DMS 273 (cell line): ENCODE data around the gene ZBTB1.

Experiments
- DNase-seq: peaks from one replicate; lab custom pipeline; 2025; ENCODE audit not compliant: unreplicated experiment; lab: John Stamatoyannopoulos, UW

The ZBTB1 gene, protein sequence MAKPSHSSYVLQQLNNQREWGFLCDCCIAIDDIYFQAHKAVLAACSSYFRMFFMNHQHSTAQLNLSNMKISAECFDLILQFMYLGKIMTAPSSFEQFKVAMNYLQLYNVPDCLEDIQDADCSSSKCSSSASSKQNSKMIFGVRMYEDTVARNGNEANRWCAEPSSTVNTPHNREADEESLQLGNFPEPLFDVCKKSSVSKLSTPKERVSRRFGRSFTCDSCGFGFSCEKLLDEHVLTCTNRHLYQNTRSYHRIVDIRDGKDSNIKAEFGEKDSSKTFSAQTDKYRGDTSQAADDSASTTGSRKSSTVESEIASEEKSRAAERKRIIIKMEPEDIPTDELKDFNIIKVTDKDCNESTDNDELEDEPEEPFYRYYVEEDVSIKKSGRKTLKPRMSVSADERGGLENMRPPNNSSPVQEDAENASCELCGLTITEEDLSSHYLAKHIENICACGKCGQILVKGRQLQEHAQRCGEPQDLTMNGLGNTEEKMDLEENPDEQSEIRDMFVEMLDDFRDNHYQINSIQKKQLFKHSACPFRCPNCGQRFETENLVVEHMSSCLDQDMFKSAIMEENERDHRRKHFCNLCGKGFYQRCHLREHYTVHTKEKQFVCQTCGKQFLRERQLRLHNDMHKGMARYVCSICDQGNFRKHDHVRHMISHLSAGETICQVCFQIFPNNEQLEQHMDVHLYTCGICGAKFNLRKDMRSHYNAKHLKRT

DNA sequence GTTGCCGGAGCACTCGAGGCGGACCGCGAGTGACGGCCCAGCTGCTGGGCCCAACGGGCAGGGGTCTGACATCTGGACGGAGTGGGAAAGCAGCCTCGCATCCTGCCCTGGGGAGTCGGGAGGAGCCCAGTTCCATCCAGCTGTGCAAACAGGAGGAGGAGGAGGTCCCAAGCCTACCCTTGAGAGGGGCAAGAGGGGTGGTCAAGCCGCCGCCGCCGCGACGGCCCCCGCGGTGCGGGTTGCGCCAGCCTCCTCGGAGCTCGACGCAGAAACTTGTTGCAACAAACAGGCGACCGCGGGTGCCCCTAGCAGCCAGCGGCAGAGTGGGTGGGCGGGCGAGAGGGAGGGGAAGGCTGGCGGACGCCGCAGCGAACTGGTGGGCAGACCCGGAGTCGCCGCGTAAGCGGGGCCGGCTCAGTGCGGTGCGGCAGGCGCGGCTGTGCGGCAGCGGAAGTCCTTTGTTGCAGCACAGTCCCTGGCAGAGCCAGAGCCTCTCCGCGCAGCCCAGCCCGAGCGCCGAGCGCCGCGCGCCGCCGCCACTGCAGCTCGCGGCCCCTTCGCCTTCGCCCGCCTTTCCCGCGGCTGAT lies at the start of gene ZBTB1:
TSS of gene ZBTB1 (plus strand) at position 461 of the 587 bp plus-strand sequence. CDS start 16,735 bp downstream, outside the sequence.
- peak; percentile 95 for DNase-seq

DNA sequence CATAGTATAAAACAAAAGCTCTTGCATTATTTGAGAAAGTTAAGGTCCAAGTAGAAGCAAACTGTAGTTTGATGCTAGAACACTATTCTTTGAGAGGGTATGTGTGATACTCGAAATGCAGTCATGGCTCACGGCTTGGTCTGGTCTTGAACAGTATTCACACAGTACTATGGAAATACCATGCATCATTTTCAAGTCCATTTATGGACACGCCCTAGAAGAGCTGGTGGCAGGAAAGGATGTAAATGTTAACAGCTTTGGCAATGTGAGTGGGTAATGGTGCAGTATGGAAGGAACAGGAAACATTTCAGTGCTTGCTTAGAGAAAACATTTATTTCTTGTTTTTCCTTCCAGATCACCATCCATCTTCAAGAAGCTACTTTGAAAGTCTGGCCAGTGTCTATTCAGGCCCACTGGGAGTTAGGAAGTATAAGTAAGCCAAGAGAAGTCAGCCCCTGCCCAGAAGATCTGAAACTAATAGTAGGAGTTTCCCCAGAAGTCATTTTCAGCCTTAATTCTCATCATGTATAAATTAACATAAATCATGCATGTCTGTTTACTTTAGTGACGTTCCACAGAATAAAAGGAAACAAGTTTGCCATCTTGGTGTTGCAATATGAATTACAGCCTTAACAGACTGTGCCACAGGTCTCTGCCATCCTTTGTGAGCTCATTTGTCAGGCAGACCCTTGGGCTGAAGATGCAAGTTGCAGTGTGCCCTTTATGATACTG lies 45.0 kb upstream of the ZBTB1 start:
- DNase-seq = no peak

DNA sequence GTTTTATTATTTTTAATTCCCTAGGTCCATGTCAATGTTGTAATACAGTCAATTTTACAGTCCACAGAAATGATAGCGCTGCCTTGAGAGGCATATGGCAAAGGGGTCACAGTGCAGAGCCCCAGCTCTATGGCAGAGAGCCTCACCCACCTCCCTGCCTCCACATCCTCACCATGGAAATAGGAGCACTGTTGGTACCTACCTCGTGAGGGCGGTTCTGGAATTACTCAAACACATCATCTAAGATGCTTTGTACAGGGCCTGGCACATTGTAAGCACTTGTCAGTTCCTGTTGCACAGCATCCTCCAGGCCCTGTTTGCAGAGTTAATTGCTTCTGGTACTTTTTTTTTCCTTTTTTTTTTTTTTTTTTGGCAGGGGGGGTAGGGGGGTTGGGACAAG lies 43.3 kb upstream of the ZBTB1 start:
- DNase-seq = no peak

DNA sequence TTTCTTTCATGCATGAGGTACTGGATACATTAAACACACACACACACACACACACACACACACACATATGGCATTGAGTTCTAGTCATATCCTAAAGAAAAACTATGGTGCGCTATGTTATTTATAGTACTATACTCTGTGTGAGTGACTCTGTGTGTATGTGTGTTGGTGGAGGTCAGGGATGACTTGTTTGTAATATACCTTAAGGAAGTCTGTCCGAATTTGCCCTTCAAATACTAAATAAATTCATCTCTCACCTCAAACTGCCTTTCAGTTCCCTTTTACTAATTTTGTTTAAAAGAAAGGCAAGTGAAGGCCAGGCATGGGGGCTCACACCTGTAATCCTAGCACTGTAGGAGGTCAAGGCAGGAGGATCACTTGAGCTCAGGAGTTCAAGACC lies 41.4 kb upstream of the ZBTB1 start:
- DNase-seq = no peak

DNA sequence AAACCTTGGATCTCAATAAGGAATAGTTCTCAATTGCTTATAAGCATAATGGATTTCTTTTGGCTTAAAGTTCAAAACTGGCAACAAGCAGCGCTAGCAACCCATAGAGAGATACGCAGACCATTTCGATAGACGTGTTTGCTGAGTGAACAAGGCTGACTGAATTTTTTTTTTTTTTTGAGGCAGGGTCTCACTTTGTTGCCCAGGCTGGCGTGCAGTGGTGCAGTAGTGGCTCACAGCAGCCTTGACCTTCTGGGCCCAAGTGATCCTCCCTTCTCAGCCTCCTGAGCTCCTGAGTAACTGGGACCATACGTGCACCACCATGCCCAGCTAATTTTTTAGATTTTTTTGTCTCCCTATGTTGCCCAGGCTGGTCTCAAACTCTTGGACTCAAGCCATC lies 40.7 kb upstream of the ZBTB1 start:
- no peak for DNase-seq

DNA sequence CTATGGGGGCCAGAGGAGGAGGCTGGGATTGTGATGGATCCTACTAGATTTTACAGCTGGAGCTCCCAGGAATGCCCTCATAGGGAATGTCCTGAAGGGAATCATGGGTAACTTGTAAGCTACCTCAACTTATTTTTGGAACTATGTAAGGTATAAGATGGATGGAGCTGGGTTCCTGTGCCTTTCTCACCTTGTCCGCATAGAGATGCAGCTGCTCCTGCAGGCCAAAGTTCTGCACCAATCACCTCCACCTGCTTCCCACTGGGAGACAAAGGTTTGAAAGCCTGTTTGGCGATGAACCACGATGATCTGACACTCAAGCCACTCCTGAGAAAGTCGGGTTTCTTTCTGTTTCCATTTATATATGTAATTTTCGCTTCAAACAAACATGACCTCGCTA lies 39.9 kb upstream of the ZBTB1 start:
- DNase-seq = no peak

DNA sequence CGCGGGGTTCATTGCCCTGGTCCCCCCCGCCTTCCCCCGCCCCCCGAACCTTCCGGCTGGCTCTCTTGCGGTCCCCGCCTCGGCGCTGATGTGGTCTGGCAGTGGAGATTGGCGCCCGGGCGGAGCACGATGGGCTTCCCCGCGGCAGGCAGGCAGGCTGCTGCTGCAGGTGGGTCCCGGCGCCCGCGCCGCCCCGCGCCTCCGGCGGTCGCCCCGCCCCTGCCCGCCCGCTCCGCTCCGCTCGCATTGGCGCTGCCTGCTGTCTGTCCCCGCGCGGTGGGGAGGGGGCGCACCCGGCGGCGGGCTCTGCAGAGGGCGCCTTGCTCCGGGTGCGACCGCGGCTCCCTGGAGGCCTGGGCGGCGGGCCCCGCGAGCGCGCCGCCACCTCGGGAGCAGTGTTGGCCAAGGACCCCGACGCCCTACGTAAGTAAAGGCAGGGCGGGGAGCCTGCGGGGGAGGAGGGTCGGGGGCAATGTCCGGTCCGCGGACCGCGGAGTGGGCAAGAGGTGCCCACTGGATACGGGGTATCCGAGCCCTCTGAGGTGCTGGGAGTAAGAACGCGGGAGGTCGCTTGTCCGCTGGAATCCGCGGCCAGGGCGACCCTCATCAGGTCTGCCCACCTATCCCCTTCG lies 39.3 kb upstream of the ZBTB1 start, which contains the start of gene AKAP5:
TSS of gene AKAP5 (plus strand) at position 309 of the 632 bp plus-strand sequence. CDS start 2,896 bp downstream, outside the sequence.
- peak; percentile 85 for DNase-seq

DNA sequence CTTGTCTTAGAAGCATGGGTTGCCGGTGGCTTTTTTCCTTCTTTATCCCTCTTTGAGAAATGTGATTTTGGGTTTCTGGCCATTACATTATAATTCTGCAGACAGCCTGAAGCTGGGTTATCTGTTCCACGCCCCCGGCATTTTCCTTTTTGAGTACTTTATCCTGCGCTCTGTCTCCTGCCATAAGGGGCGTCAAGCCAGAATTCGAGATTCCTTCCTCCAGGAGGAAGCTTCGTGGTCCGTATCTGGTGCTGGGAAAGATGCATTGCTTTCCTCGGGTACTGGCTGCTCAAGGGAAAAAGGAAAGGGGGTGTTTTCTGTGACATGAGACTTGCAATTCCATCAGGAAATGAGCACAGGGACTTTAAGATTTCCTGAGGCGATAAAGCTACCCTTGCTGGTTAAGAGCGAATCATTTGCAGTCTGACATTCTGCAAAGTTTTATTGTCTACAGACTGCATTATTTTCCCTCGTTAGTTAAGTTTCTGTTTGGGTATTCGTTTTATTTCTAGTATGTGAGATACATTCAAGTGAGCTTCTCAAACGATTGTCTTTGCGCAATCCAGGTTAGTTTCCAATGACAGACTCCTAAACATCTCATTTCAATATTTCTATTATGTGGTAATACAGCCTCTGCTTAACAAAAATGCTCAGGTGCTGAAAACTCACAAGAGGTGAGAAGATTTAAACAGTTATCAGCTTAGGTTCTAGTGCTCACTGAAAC lies 38.6 kb upstream of the ZBTB1 start:
- DNase-seq = peak; percentile 73

DNA sequence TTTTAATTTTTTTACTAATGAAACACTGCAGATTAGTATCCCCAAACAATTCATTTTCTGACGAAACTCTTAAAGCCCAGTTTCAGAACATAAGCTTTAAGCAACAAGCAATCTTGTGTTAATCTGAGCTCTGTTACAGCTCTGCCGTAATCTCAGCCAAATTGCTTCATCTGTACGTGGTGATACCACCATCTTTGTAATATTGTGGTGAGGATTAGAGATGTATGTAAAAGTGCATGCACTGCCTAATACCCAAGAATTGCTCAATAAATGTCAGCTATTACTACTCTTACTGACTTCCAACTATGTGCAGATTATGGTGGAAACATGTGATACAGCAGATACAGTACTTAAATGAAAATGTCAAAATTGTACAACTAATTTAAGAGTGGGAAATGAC lies 37.5 kb upstream of the ZBTB1 start:
- DNase-seq = no peak

DNA sequence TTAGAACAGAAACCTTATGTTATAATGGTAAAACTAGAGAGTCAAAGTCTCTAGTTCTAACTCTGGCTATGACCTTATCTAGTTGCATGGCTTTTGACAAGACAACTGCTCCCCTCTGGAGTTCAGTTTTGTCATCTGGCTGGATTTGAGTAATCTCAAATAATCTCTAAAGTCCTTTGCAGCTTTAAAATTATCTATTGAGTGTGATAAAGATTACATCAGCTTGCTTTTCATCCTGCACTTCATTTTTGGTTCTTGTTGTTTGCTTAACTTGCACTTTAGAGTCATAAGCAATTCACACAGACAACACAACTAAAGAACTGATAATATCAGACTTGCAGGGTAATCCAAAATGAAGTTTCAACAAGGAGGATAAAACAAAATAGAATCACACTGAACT lies 37.0 kb upstream of the ZBTB1 start:
- DNase-seq = no peak

DNA sequence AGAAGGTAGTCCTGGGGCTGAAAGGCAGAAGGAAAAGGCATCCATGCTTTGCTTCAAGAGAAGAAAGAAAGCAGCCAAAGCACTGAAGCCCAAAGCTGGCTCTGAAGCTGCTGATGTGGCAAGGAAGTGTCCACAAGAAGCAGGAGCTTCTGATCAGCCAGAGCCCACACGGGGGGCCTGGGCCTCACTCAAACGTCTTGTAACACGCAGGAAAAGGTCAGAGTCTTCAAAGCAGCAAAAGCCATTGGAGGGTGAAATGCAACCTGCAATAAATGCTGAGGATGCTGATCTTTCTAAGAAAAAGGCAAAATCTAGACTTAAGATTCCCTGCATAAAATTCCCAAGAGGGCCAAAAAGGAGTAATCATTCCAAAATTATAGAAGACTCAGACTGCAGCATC lies 36.1 kb upstream of the ZBTB1 start:
- DNase-seq = no peak

DNA sequence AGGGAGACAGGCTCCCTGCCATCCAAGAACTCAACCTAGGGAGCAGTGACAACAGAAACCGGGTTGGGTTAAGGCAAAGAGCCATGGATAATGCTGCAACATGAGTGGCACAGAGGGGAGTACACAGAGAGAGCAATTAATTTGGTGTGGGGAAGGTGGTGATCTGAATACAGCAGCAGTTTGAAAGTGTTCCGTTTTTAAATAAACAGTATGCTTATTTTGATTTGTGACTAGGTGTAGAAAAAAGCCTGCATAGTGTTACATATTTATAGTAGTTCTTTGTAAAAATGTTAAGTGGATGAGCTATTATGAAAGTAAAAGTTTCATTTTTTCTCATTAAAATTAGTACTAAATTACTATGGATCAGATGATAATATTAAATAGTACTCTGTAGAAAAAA lies 30.5 kb upstream of the ZBTB1 start:
- no peak for DNase-seq

DNA sequence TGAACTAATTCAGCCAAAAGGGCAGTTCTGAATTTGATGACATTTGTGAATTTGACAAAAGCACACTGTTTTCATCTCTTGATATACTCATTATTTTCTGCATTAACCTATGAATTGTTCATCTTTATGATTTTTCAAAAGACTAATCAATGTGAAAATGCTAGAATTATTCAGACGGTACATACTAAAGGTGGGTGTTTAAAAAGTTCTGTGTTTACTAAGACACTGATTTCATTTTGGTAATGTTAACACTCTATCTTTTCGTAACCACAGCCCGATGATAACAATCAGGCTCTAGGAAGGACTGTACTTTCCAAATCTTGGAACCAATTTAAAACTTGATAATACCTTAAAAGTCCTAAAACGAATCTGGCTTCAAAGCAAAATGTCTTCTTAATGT lies 29.9 kb upstream of the ZBTB1 start:
- no peak for DNase-seq

DNA sequence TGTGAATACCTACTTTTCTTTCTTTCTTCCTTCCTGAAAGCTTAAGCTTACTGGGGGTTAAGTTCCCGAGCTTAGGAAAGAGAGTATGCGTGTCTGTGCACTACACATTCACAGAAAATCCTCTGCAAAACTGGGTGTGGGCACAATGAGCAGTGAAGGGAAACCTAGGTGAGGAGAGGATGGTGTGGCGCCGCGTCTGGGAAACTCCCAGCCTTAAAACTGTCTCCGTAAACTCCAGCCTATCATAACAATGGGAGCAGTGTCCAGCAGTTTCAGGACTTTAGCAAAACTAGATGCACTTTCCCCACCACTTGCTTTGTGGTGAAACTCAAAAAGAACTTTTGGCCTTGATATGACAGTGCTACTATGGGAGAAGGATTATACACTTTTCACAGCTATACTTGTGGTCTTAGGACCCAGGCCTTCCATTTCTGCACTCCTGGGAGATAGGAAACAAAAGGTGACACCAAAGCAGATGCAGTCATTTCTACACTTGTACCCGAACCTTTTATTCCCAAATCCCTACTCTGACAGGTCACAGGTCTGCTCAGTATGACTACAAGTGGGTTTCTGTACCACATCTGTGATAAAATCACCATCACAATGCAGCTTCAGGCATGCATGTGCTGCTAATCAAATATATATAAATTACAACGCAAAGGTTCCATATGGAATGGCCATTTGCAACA lies 28.8 kb upstream of the ZBTB1 start:
- DNase-seq = no peak

DNA sequence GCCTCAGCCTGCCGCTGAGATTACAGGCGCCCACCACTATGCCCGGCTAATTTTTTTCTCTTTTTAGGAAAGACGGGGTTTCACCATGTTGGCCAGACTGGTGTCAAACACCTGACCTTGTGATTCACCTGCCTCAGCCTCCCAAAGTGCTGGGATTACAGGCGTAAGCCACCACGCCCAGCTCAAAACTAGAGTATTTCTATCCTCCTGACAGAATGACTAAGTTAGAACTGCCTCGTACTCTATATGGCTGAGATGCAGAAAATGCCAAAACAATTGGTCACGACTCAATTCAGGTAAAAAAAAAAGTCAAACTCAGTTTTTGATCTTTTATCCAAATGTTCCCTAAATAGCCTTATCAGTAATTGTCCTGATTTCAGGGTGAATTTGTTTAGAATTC lies 28.1 kb upstream of the ZBTB1 start:
- DNase-seq = no peak

DNA sequence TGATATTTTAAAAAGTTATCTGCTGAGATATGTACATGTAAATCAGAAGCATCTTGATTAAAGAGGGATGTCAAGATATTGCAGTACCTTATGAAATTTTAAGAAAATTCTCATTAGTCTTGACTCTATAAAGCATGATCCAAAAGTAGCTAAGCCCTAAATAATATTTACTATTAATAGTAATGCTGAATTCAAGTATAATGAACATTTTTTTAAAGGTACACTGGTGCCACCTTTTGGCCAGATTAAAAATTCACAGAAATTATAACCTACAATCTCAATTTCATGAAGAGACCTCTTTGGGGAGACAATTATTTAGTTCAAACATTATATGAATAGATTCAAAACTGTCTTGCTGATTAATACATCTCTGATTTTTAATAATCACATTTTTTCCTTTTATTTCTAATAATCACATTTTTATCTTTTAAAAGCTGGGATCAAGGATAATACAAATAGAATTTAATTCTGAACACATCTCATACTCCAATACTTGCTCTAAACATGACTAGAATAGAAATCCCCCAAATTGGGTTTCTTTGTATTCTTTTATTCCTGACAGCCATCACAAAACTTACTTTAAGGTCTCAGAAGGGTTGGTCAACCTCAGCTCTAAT lies 25.8 kb upstream of the ZBTB1 start:
- peak; percentile 43 for DNase-seq

DNA sequence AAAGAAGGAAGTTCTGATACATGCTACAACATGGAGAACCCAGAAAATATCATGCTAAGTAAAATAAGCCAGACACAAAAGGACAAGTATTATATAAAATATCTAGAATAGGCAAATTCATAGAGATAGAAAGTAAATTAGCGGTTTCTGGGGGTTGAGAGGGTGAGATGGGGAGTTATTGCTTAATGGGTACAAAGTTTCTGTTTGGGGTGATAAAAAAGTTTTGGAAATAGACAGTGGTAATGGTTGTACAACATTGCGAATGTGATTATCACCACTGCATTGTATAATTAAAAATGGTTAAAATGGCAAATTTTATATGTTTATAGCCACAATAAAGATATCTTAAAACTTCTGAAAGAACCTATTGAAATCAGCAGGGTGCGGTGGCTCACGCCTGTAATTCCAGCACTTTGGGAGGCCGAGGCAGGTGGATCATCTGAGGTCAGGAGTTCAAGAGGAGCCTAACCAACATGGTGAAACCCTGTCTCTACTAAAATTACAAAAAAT lies 15.9 kb upstream of the ZBTB1 start:
- DNase-seq = no peak

DNA sequence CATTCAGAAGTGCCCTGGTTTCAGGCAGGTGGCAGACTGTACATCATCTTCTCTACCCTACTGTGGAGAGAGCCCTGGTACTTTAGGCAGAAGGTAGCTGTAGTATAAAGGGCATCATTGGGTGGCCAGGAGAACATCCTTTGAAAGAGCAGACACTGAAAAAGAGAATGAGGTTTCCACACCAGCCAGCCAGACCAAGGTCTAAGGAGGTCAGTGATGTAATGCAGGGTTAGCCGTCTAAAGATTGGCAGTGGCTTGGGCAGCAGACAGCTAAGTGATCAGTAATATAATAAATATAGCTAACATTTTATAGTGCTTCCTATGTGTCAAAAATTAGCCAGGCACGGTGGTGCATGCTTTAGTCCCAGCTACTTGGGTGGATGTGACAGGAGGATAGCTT lies 12.9 kb upstream of the ZBTB1 start:
- DNase-seq = no peak

DNA sequence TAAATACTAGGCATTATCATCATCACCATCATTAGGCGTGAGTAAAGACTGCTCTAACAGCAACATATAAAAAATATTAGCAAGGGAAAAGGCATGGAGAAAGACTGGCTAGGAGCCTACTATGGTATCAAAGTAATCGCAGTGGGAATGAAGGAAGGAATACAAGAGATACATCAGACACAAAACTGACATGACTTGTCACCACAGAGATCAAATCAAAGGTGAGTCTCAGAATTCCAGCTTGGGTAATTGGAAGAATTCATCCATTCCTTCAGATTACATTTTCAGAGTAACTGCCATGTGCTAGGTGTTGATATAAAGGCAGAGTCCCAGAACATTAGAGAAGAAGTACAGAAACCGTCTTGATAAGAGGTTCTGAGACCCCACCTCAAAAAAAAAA lies 11.1 kb upstream of the ZBTB1 start:
- DNase-seq = no peak
